A549 treated with GW870086 at 1 μM for 4 hours (cell line): ENCODE data around the gene SLC38A10. TPM values are rescaled to one million over a fixed set of nuclear protein-coding genes. Genes with fewer than 3 reads are reported as not detected.

Experiments used
- total RNA-seq: library from RNA; stranded (reverse); fragments of 200-300 nt; extraction: Qiagen RNA extraction; gene quantifications from 5 replicates; pipeline ENCODE4 v1.2.3, GENCODE V29; 2022; ENCODE audit warnings: low read depth

SLC38A10 gene
- total RNA-seq, result 51.0 to 78.9 TPM (median 71.8 TPM) in 5 replicates

DNA sequence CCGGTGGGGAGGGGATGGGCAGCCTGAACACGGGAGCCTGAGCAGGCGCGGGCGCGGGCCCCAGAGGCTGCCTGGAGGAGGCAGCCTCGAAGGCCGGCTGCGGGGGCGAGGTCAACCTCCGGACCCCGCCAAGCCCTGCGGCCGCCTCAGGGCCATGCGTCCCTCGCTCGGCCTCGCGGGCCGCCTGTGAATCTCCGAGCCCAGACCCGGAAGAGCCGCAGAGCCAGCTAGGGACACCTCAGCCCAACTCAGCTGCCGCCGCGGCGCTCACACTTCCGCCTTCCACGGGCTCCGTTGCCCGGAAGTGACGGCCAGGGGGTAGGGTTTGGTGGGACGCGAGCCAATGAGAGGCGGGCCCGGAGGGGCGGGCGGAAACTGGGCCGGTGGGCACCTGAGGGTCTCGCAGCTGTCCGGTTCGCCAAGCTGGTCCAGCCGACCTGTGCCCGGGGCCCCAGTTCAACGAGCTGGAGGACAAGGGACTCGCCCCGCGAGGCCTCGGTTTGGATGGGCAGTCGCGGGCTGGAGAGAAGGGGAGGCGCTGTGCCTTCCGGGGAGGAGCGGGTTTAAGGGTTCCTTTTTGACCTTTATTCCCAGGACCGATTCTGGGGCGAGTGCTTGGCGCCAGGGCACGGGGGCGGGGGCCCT lies at the start of gene SLC38A10:
SLC38A10 (minus strand) TSS at position 277 of the 645 bp plus-strand sequence. CDS start 386 bp downstream, outside the sequence.

DNA sequence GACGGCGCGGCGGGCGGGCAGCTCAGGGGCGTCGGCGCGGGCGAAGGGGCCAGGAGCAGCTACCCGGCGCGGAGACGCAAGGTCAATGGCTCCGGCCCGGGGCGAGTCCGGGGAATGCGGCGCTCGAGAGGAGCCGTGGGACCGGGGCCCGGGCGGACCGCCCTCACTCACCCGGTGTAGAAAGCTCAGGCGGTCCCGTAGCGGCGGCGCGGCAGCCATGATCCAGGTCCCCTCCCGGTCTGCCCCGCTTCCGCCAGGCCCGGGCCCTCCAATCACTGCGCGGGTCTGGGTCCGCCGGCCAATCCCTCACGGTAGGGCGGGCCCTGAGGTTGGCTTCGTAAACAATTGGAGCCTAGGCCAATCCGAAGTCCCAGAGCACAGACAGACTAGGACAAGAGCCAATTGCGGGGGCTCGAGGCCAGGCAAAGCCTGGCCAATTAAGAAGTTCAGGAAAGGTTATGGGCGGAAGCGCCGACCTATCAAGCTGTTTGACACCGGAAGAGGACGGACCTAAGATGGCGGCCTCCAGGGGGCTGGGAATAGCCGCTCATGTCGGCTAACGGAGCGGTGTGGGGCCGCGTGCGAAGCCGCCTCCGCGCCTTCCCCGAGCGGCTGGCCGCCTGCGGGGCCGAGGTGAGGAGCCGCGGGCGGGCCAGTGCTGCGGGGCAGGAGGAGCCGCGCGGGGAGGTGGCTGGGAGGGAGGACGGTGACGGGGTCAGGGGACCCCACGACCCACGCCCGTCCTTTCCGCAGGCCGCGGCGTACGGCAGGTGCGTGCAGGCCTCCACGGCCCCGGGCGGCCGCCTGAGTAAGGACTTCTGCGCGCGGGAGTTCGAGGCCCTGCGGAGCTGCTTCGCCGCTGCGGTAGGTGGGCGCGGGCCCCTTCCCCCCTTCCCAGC lies 56.0 kb downstream of the SLC38A10 start, which contains the start of the genes NDUFAF8 and TEPSIN:
NDUFAF8 (plus strand) TSS at position 504 of the 899 bp plus-strand sequence; CDS start at position 550, 46 bp downstream.
TEPSIN (minus strand) TSS at position 241 of the 899 bp plus-strand sequence; CDS start at position 219, 22 bp downstream.

DNA sequence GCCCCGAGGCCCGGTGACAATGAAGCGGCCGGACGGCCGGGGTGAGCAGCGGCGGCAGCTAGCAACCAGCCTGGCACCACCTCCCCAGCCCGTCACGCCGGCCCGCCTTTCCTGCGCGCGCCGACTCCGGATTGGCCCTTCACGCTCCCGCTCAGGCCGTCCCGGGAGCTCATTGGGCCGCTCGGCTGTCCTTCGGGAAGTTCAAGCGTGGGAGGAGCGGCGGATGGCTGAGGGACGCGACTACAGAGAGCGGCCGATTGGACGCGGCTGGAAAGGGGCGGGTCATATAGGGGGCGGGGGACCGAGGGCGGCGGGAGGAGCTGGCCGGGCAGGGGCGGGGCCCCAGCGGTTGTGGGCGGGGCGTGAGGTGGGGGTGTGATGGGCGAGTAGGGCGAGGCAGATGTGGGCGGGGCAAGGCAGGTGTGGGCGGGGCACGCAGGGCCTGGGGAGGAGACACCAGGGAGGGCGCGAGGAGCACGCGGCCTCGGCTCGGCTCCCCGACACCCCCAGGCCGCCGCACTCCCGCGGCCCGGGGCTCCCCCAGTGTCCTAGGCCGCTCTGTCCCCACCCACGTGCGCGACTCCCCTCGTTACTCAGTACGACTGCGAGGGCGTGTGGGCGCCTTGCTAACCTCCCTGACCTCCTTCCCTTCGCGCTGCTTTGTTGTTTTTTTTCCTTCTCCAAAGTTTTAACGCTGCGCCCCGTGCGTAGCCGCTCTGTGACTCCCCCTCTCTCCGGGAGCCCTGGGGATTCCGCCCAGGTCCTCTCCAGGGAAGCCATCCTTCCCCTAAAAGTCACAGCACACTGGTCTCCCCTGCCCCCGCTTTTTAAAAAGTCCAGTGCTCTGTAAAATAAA lies 72.0 kb downstream of the SLC38A10 start, which contains the start of gene CEP131:
CEP131 (minus strand) TSS at position 60 of the 856 bp plus-strand sequence. CDS start 2,909 bp downstream, outside the sequence.

Other genes starting within 250 kb of the SLC38A10 start
- gene PVALEF, start 129.8 kb downstream of the SLC38A10 start, total RNA-seq, result not detected in 5 replicates
- gene AATK, start 129.1 kb downstream of the SLC38A10 start, total RNA-seq, result 0.25 to 0.78 TPM (median 0.52 TPM) in 5 replicates
- 6.2 to 8.4 TPM (median 8.3 TPM) in 5 replicates for gene CEP131, start 72.3 kb downstream of the SLC38A10 start, total RNA-seq
- 17.6 to 27.7 TPM (median 25.6 TPM) in 5 replicates for gene TEPSIN, start 56.3 kb downstream of the SLC38A10 start, total RNA-seq
- gene NDUFAF8, start 56.0 kb downstream of the SLC38A10 start, total RNA-seq, result 130 to 222 TPM (median 202 TPM) in 5 replicates
- 7.0 to 10.2 TPM (median 9.2 TPM) in 5 replicates for gene BAHCC1, start 100.2 kb upstream of the SLC38A10 start, total RNA-seq
- 4,800 to 5,938 TPM (median 5,251 TPM) in 5 replicates for gene ACTG1, start 217.5 kb upstream of the SLC38A10 start, total RNA-seq
- 0.71 to 1.4 TPM (median 0.79 TPM) in 5 replicates for gene FSCN2, start 233.1 kb upstream of the SLC38A10 start, total RNA-seq